ENCODE measurements around the gene OR5AU1.

Gene OR5AU1

DNA sequence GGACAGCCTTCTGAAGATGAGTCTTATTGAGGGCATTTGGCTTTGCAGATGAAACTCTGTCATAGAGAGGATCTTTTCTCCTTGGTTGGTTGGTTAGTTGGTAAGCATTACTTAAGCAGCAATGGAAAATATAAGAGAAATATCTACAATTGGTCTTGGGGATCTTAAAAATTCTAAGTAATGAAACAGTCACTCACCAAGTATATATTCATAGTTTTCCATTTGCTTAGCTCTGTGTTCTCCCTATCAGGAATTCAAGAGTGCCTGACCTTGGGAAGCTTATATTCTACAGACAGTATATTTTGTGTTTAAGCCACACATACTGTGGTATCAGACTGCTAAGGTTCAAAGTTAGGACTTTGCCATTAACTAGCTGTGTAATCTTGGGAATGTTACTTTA is at the start of gene OR5AU1:
Gene OR5AU1 (minus strand): TSS at position 101 of the 400 bp plus-strand sequence. CDS start 191 bp downstream, outside the sequence.
- DNase-seq (ENCODE audit: low read depth in 2 of 2), result no peak

DNA sequence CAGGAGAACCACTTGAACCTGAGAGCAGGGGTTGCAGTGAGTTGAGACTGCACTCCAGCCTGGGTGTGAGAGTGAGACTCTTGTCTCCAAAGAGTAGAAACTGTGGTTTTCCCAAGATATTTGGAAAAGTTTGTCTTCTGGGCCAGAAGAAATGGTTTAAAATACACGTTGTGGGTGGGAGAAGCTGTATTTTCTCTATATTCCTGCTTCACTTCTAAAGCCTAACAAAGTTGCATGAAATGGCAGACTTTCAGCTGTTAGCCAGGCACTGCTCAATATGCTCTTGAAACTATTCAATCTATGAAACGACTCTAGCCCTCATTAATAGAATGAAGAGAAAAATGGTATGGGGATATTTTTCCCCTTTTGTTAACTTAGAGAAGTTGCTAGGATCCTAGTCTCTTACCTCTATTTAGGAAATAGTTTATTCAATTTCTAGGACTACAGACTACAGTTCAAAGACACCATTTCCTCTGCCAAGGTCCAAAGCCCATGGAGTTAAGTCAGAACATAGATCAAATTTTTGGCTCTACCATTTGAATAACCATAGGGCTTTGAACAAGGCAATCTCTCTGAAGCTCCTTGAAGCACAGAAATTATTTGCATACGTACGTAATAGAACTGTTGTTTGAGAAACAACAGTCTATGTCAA is 49.3 kb upstream of the OR5AU1 start:
- DNase-seq (ENCODE audit: low read depth in 2 of 2), result no peak

DNA sequence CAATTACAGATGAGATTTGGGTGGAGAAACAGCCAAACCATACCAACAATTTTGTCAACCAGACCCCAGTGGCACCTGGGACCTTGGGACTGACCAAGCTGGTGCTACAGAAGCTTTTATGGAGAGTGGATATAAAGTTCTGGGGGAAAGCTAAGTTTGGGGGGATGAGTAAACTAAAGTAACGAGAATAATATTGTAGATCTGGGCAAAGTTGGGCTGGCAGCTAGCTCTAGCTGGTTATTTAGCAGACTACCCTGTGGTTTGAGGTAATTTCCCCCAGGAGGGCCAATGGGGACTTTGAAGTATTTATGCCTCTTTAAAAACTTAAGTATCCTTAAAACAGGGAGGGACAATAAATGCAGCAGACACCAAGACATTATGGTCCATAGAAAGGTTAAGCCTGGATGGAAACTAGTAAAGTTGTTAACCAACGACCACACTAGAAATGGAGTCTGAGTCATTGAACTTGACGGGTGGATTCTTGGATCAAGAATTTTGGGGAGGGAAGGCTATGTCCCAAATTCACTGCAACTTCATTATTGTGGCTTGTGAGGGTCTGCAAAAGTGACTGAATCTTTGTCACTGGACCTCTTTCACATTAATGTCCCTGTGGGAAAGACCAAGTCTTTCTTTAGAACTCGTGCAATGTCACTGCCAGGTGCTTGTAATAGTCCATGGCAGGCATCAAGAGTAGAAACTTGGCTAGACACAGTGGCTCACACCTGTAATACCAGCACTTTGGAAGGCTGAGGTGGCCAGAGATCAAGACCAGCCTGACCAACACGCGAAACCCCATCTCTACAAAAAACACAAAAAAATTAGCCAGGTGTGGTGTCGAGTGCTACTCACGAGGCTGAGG is 48.5 kb upstream of the OR5AU1 start:
- no peak for DNase-seq (ENCODE audit: low read depth in 2 of 2)

DNA sequence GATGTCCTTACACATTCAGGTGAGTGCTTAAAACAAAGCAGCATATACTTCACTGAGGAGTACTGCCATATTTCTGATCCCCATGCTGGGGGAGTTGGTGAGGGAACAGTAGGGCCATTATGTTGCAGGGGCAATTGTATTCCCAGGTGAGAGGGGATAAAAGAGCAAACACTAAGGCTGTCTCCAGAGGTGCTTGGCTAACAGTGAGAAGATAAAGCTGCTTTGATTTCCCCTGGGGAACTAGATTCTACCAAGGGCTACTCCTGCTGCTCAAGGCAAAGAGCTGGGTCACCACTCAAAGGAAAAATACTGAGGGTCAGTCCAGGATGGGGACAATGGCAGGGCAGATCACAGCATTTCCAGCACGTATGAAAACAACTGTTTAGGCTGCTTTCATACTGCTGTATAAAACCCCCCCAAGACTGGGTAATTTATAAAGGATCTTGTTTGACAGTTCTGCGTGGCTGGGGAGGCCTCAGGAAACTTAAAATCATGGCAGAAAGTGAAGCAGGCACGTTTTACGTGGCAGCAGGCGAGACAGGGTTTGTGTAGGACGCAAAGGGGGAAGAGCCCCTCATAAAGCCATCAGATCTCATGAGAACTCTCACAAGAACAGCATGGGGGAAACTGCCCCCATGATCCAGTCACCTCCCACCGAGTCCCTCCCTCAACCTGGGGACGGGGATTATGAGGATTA is 47.8 kb upstream of the OR5AU1 start:
- no peak for DNase-seq (ENCODE audit: low read depth in 2 of 2)

DNA sequence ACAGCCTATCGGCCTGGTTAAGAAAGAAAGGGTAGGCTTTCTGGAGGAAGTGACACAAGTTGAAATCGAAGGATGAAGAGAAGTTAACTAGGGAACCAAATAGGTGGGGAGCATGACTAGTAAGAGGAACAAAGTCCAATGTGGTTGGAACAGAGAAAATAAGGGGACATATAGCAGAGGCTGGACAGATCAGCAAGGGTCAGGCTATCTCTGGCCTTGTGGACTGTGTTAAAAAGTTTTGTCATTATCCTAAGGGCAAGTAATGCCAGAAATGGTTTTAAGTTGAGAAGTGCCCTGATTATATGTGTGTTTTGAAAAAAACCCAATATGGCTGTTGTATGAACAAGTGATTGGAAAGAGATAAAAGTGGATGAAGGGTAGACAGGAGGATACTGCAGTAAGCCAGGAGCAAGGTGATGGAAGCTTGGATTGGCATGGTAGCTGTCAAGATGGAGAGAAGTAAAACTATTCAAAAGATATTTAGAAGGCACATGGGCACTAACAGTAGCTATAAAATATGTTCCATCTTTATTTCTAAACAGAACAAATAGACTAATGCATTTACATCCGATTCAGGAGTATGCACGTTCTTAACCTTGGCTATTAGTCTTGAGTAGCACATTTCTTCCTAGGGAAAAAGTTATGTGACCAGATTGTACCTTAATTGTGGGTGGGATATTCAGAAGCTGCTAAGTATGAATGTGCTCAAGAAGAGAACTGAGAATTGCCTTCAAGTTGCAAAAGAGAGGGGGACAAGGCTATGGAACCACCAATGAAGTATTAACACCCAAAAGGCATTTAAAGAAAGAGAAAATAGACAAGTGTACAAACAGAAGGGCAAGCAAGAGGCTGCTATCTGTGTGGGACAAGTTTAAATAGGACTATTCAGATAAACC is 46.8 kb upstream of the OR5AU1 start:
- no peak for DNase-seq (ENCODE audit: low read depth in 2 of 2)

DNA sequence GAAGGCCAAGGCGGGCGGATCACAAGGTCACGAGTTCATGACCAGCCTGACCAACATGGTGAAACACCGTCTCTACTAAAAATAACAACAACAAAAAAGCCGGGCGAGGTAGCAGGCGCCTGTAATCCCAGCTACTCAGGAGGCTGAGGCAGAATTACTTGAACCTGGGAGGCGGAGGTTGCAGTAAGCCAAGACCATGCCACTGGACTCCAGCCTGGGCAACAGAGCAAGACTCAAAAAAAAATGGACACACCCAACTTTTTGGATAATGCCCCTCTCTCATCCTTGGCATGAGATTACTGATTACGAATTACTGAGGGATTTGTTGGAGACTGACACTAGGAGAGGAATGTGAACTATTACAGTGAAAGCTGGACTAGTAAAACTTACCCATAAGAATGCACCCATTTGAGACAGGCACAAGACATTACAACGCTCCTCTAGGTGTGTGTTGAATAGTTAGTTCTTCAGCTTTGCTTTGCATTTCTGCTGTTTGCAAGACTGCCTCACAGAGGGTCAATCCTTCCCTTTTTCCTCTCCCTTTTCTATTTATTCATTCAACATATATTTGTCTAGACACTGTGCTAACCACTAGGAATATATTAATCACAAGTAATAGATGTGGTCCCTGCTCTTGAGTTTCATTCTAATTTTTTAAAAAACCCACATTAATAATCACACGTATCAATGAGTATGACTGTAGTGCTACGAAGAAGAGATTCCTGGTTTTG is 46.0 kb upstream of the OR5AU1 start:
- no peak for DNase-seq (ENCODE audit: low read depth in 2 of 2)

DNA sequence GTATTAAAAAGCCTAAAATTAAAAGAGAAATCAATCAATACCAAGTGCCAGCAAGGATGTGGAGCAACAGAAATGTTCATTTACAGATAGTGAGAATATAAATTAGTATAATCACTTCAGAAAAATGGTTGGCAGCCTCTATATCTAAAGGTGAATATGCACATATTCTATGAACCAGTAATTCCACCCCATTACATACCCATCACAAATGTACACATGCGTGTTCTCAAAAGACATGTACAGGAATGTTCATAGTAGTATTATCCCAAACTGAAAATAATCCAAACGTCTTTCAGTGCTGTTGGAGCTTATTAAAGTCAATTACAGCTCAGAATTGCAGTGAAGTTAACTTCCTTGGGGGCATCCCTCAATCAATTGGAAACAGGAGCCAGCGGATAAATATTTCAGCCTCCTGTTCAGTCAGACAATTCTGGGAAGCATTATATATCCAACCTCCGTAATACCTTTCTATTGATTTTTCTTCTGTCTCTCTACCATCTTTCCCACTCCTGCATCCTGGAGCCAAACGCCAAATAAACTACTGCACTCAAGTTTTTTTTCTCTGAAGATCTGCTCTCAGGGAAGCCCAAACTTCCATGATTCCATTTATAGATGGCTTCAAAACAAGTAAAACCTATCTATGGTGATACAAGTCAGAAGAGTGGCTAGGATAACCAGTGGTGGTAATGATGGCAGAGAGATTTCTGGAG is 45.0 kb upstream of the OR5AU1 start:
- DNase-seq (ENCODE audit: low read depth in 2 of 2), result no peak

DNA sequence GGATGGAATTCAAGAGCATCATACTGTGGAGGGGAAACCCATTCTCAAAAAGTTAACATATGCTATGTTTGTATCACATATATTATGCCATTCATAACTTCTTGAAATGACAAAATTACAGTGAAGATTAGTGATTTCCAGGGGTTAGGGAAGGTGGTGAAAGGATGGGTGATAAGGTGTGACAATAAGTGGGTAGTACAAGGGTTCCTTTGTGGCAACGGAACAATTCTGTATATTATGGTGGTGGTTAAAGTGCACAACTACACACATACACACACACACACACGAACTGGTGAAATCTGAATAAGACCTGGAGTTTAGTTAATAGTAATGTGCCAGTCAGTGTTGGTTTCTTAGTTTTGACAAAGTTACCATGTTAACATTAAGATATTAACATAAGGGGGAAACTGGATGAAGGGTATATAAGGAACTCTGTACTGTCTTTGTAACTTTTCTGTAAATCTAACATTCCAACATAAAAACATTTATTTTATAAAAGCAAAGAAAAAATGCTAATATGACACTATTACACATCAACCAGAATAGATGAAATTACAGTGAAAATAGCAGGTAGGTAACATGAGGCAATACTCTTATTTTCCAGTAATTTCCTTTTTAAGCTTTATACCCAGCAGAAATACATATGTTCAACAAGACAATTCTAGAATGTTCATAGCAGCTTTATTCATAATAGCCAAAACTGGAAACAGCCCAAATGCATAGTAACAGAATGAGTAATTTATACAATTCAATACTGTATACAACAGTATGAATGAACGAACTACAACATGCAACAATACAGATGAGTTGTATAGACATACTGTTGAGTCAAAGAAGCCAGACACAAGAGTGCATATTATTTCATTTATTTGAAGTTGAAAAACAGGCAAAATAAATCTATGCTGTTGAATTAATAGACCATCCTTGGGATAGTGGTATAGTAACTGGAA is 44.0 kb upstream of the OR5AU1 start:
- DNase-seq (ENCODE audit: low read depth in 2 of 2), result no peak

DNA sequence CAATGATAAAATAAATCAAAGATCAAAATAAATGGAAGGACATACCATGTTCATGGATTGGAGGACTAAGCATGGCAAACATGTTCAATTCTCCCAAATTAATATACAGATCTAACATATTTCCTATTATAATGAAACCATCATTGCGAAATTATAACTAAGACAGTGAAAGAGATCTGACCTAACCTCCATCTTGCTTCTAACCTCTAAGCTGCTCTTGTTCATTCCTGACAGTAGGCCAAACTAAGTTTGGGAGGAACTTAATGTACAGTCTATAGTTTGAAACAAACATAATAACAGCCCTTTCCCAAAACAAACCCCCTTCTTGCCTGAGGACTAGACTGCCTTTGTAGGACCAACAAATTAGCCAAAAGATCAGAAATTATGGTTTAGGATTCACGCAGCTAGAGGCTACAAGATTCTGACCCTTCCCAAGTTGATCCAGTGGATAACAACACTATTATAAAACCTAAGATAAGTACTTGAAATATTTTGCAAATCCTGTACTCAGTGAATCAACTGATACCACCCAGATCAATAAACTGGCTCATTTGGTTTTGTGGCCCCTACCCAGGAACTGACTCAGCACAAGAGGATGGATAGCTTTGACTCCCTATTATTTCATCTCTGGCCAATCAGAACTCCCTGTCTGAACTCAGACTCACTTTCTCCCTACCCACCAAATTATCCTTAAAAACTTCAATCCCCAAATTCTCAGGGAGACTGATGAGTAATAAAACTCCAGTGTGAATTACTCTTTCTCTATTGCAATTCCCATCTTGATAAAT is 41.7 kb upstream of the OR5AU1 start:
- DNase-seq (ENCODE audit: low read depth in 2 of 2), result no peak

DNA sequence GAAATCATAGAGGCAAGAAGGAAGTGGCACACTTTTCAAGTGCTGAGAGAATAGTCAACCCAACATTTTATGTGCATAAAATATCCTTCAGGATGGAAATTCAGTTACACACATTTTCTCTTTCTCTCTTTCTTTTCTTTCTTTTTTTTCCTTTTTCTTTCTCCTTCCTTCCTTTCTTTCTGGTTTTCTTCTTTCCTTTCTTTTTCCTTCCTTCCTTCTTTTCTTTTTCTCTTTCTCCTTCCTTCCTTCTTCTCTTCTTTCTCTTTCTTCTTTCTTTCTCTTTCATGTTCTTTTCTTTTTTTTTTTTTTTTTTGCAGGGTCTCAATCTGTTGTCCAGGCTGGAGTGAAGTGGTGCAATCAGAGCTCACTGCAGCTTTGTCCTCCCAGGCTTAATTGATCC is 38.7 kb upstream of the OR5AU1 start:
- DNase-seq (ENCODE audit: low read depth in 2 of 2), result no peak

DNA sequence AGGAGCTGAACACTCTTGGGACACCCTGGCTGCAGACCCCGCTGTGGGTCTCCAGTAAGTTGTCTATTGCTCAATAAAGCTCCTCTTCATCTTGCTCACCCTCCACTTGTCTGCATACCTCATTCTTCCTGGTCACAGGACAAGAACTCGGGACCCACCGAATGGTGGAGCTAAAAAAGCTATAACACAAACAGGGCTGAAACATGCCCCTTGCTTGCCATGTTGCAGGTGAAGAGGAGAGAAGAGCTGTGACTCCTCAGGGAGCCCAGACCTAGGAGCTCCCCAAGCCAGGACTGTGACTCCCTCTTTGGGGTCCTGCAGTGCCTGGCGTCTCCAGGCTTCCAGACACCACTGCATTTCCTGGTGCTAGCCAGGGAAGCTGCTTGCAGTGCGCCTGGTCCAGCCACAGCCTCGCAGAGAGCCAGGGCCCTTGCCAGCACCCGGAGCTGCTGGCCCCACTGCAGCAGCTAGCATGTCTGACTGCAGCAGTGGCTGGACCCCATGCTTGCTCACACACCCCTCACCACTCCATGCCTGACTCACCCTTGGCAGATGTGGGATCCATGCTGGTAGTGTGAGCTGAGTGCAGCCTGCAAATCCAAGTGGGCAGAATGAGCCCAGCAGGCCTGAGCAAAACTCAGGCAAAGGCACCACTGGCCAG is 37.1 kb upstream of the OR5AU1 start:
- DNase-seq (ENCODE audit: low read depth in 2 of 2), result no peak

DNA sequence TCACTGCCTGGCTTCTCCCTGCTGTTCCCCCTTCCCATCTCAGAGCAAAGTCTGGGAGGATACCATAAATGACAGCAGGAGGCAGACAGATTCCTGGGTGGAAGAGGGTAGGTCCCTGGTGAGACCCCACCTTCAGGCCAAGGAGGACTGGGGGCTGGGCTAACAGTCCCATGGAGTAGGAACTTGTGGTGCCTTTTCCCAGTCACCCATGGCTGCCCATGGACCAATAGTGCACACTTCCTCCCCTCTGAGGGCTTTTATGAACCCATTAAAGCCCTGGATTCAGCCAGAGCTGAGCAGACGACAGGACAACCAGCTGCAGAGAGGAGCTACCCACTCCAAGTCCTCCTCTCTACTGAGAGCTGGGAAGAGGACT is 36.6 kb upstream of the OR5AU1 start:
- DNase-seq (ENCODE audit: low read depth in 2 of 2), result no peak

DNA sequence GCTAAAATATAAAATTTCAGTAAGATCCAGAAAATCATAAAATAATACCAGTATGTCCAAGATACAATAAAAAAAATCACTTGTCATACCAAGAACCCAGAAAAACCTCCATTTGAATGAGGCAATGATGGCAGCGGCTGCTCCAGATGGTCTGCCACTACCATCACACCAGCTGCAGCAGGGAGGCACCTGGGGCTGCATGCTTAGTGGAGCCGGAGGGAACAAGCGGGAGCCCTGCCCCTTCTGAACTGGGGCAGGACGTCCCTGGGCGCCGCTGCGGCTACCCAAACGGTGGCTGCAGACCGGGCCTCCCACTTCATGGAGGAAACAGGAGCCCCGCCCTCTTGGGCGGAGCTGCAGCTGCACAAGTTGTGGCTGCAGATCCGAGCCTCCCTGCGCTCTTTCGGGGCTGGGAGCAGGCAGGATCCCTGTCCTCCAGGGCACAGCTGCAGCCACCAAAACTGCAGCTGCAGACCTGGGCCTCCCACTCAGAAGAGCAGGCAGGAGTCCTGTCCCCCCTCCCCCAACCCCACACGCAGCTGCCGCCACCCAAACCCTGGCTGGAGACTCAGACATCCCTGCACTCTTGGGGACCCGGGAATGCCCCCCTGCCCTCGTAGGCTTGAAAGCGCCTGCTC is 36.1 kb upstream of the OR5AU1 start:
- peak in 1 of 2 donors; percentile 9 for DNase-seq (ENCODE audit: low read depth in 2 of 2)

DNA sequence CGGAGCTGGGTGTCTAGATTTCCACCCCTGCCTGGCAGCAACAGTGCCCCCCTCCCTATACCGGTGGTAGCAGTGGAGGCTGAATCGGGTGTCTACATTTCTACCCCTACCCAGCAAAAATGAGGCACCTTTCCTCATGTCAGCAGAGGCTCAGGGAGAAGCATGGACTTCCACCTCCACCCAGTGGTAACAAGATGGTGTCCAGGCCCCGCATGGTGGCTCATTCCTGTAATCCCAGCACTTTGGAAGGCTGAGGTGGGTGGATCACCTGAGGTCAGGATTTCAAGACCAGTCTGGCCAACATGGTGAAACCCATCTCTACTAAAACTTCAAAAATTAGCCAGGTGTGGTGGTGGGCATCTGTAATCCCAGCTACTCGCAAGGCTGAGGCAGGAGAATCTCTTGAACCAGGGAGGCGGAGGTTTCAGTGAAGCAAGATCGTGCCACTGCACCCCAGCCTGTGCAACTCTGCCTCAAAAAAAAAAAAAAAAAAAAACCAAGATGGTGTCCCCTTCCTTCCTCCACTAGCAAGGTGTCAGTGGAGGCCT is 35.5 kb upstream of the OR5AU1 start:
- no peak for DNase-seq (ENCODE audit: low read depth in 2 of 2)

DNA sequence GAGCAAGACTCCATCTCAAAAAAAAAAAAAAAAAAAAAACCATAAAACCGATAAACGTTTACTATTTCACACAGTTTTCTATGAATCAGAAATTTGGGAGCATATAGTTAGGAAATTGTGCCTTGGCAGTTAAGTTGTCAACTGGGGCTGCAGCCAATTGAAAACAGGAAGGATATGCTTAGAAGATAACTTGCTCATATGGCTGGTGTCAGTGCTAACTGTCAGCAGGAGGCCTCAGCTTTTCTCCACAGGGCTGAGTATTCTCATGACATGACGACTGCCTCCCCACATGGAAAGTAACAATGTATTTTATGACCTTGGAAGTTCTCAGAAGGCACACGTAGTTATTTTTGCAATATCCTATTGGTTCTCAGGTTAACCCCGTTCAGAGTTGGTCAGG is 29.6 kb upstream of the OR5AU1 start:
- no peak for DNase-seq (ENCODE audit: low read depth in 2 of 2)

DNA sequence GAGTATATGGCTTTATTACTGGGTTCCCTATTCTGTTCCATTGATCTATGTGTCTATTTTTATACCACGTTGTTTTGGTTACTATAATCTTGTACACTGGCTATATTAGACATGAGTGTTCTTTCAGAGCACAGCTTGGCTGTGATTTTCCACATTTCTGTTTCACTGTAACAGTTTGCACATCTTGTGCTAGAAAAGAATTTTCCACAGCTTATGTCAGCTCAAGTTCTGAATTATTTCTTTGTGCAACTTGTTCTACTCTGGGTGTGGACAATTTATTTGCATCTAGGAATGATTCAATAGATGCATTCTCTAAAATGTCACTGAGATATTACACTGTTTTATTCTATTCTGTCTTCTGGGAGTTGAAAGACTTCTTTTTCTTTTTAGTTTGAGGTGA is 28.4 kb upstream of the OR5AU1 start:
- DNase-seq (ENCODE audit: low read depth in 2 of 2), result no peak

DNA sequence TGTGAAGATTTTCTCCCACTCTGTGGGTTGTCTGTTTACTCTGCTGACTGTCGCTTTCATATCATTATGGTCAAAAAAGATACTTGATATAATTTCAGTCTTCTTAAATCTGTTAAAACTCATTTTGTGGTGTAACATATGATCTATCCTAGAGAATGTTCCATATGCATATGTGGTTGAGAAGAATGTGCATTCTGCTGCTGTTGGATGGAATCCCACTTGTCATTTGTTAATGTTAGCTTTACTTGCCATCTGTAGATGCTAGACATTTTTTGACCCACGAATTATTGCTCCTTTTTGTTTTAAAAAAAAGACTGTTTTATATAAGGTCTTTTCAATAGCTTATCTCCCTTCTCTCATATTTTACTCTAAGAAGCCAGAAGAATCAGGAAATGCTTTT is 26.3 kb upstream of the OR5AU1 start:
- DNase-seq (ENCODE audit: low read depth in 2 of 2), result no peak

Data from stimulated activated CD4-positive, alpha-beta T cell treated with anti-CD3 and anti-CD28 coated beads, Interleukin-1b, Interleukin-23, amount 100 ng/mL, for 1 hour (primary cell).